ENCODE measurements around the gene CHRNG.

DNA sequence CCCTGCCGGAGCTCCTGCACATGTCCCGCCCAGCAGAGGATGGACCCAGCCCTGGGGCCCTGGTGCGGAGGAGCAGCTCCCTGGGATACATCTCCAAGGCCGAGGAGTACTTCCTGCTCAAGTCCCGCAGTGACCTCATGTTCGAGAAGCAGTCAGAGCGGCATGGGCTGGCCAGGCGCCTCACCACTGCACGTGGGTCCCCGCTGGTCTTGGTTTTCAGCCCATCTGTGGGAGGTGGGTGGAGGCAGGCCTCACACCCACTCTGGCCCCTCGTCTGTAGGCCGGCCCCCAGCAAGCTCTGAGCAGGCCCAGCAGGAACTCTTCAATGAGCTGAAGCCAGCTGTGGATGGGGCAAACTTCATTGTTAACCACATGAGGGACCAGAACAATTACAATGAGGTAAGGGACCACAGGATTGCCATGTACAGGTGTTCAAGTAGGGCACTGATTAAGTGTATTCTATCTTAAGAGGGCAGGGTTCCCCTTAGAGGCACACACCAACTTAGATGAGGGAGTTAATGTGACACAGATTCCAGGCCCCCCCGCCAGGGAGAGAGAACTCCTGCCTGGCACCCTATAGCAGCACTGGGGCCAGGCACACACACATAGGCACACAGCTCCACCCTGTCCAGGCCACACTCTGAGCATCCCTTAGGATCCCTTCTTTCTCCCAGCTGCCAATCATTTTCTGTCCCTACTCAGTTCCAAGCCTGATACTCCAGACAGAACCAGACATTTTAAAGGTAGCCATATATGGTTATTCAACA is 5.4 kb upstream of the CHRNG start:
- TF ChIP-seq, protein P1, sequence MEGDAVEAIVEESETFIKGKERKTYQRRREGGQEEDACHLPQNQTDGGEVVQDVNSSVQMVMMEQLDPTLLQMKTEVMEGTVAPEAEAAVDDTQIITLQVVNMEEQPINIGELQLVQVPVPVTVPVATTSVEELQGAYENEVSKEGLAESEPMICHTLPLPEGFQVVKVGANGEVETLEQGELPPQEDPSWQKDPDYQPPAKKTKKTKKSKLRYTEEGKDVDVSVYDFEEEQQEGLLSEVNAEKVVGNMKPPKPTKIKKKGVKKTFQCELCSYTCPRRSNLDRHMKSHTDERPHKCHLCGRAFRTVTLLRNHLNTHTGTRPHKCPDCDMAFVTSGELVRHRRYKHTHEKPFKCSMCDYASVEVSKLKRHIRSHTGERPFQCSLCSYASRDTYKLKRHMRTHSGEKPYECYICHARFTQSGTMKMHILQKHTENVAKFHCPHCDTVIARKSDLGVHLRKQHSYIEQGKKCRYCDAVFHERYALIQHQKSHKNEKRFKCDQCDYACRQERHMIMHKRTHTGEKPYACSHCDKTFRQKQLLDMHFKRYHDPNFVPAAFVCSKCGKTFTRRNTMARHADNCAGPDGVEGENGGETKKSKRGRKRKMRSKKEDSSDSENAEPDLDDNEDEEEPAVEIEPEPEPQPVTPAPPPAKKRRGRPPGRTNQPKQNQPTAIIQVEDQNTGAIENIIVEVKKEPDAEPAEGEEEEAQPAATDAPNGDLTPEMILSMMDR (IDR thresholded peaks at IDR 0.05; ENCODE audit: low read depth, low read length) = no peak
- no peak for TF ChIP-seq EZH2phosphoT487 (IDR thresholded peaks at IDR 0.05; ENCODE audit: low read depth)

All from OCI-LY3 (cell line).